Activated CD8-positive, alpha-beta T cell treated with anti-CD3 and anti-CD28 coated beads for 36 hours (primary cell): ENCODE data around the gene TBC1D21. TPM values are rescaled to one million over a fixed set of nuclear protein-coding genes. Genes with fewer than 3 reads are reported as not detected.

Experiments
- ATAC-seq: fragments of 200-7000 bp; cut with Tn5 transposase; one replicate; pipeline ENCODE4 v1.10.0; 2021; ENCODE audit warnings: mild to moderate bottlenecking, moderate library complexity
- CTCF ChIA-PET: fragments of 350-600 bp; sonication (Branson Sonifier 250); formaldehyde crosslinking; loops from one replicate; lab custom pipeline; 2021; ENCODE audit warnings: antibody characterized with exemption; lab: Charles Lee
- POLR2A ChIA-PET: fragments of 350-600 bp; sonication (Branson Sonifier 250); formaldehyde crosslinking; loops from one replicate; lab custom pipeline; 2021; ENCODE audit warnings: antibody characterized with exemption; lab: Charles Lee
- DNase-seq: peaks from one replicate; pipeline ENCODE4 v3.0.0-alpha.2; 2020
- H3K27ac Mint-ChIP-seq: one replicate; pipeline ENCODE4 v1.8.0; 2021; ENCODE audit warnings: mild to moderate bottlenecking, mixed read lengths
- H3K27me3 Mint-ChIP-seq: one replicate; pipeline ENCODE4 v1.8.0; 2021; ENCODE audit warnings: mixed read lengths
- H3K36me3 Mint-ChIP-seq: one replicate; pipeline ENCODE4 v1.8.0; 2021; ENCODE audit warnings: low read depth, mixed read lengths
- H3K4me1 Mint-ChIP-seq: one replicate; pipeline ENCODE4 v1.8.0; 2021; ENCODE audit warnings: low read depth, mixed read lengths
- H3K4me3 Mint-ChIP-seq: one replicate; pipeline ENCODE4 v1.8.0; 2021; ENCODE audit warnings: mild to moderate bottlenecking, moderate library complexity, mixed read lengths
- H3K9me3 Mint-ChIP-seq: one replicate; pipeline ENCODE4 v1.8.0; 2021; ENCODE audit warnings: mixed read lengths
- intact Hi-C: fragments of 100-400 bp; cut with micrococcal nuclease; formaldehyde crosslinking; loops from one replicate; pipeline ENCODE4 v1.10.0; 2022
- total RNA-seq, 2 experiments: library from RNA; stranded (reverse); gene quantifications; one replicate each; pipeline ENCODE4 v1.2.3, GENCODE V29; 2021
- TF ChIP-seq, protein P1 (sequence below): fragments of 200-600 bp; IDR thresholded peaks from one replicate; pipeline ENCODE4 v1.8.0; 2022; ENCODE audit warnings: antibody characterized with exemption, mild to moderate bottlenecking

Gene TBC1D21
- total RNA-seq, 2 experiments from 2014 or later: not detected

DNA sequence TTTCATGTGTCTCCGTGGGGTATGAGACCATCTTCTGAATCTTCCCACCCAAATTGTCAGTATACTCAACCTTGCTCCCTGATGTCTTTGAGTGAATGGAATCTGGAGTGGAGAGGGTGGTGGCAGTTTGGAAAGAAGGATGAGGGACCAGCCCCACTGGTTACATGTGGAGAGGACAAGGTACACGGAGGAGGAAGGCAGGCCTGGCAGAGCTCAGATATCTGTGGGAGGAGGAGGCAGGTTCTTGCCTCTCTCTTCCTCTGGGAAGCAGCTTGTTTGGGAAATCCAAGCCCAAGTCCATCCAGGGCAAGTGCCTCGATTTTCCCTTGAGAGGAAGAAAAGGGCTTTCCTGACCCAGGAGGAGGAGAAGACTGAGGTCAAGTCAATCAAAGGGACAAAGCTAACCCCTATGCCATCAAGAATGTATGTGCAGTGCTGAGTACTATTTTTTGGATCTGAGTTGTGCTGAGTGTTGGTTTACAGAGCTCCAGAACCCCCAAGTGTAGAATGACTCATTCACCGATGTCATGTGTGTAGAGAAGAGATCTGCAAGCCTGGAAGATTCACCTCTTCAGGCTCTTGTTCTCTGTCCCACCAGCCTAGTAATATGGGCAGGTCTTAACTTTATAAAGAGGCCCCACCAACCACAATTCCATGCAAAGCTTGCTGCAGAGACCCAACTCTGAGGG lies 33.1 kb downstream of the TBC1D21 start:
- intact Hi-C loops: loop anchor here (5.0 kb wide), 1 partner anchor 34 kb away; the partner anchor contains the start of gene TBC1D21

DNA sequence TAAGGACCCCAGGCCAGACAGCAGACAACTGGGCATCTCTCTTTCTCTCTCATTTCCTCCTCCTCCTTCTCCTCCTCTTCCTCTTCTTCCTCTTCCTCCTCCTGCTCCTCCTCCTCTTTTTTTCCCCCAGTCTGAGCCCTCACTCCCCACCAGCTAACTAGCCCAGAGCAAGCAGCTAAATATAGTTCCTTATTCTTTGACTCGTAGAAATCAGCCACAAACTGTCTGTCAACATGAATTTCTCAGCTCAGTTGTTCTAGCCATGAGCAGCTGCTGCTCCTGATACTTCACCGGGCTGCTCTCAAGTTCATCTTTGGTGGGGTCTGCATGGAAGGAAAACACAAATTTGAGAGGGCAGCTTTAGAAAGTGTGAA lies 33.7 kb downstream of the TBC1D21 start:
- Mint-ChIP-seq H3K9me3 (no peaks in the 10 kb centered on the region), H3K36me3 (no peaks in the 10 kb centered on the region), H3K4me1 (no peaks in the 10 kb centered on the region), H3K27me3 (no peaks in the 10 kb centered on the region), H3K4me3 (no peak overlapping the region), H3K27ac (no peak overlapping the region)
- intact Hi-C loops: loop anchor here (5.0 kb wide), 1 partner anchor 35 kb away; the partner anchor contains the start of gene TBC1D21
- no peak for DNase-seq
- ChIA-PET POLR2A (no interaction called here), CTCF (interaction anchor here (1.0 to 11.2 kb wide), 15 partner anchors 9 to 74 kb away, joined by 3 to 137 read pairs (median 4); partner anchors contain the start of gene TBC1D21)
- TF ChIP-seq, protein P1, sequence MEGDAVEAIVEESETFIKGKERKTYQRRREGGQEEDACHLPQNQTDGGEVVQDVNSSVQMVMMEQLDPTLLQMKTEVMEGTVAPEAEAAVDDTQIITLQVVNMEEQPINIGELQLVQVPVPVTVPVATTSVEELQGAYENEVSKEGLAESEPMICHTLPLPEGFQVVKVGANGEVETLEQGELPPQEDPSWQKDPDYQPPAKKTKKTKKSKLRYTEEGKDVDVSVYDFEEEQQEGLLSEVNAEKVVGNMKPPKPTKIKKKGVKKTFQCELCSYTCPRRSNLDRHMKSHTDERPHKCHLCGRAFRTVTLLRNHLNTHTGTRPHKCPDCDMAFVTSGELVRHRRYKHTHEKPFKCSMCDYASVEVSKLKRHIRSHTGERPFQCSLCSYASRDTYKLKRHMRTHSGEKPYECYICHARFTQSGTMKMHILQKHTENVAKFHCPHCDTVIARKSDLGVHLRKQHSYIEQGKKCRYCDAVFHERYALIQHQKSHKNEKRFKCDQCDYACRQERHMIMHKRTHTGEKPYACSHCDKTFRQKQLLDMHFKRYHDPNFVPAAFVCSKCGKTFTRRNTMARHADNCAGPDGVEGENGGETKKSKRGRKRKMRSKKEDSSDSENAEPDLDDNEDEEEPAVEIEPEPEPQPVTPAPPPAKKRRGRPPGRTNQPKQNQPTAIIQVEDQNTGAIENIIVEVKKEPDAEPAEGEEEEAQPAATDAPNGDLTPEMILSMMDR: no peak
- ATAC-seq: no peak

More for the DNA sequence above, 33.1 kb downstream of the TBC1D21 start:
- TF ChIP-seq, protein P1: no peak
- no peaks in the 10 kb centered on the region for H3K9me3 Mint-ChIP-seq
- H3K36me3 Mint-ChIP-seq: no peaks in the 10 kb centered on the region
- DNase-seq: no peak
- CTCF ChIA-PET: interaction anchor here (1.0 to 11.2 kb wide), 16 partner anchors 9 to 74 kb away, joined by 3 to 137 read pairs (median 4); partner anchors contain the start of gene TBC1D21
- no peaks in the 10 kb centered on the region for H3K4me1 Mint-ChIP-seq
- H3K4me3 Mint-ChIP-seq: no peak overlapping the region
- ATAC-seq: no peak
- POLR2A ChIA-PET: no interaction called here
- no peak overlapping the region for H3K27ac Mint-ChIP-seq
- H3K27me3 Mint-ChIP-seq: no peaks in the 10 kb centered on the region

DNA sequence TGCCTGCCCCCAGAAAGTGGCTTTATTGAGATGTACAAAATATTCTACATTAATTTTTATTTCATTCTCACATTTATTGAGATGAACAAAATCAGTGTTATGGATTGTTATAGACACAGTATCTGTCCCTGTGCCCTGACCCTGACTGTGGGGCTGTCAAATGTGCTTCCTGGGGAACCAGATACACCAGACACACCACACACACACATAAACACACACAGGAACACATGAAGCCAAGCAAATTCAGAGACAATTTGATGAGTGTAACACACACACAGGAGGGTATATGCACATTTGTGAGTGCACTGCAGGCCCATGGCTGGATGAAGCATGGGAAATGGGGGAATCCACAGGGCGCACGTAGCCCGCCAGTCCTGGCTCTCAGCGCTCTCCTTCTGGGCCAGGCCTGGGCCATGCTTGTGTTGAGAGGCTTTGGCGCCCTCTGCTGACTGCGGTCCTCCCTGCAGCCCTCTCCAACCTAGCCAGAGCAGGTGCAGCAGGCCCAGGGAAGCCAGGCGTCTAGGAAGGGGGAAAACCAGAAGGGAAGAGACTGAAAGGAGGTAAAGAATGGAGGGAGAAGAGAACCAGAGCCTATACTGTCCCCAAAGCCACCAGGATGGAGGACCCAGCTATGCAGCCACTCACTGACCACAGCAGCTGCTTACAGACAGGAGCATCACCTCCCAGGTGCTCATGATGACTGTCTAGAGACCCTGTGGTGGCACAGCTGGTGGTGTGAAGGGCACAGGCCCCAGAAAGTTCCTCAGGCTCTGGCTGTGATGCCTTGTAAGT lies 34.9 kb downstream of the TBC1D21 start:
- POLR2A ChIA-PET: interaction anchor here (1.4 kb wide), 1 partner anchor 11 kb away, joined by 3 read pairs; no protein-coding TSS in a partner anchor
- peak; percentile 99 for ATAC-seq
- no peaks in the 10 kb centered on the region for H3K27me3 Mint-ChIP-seq

DNA sequence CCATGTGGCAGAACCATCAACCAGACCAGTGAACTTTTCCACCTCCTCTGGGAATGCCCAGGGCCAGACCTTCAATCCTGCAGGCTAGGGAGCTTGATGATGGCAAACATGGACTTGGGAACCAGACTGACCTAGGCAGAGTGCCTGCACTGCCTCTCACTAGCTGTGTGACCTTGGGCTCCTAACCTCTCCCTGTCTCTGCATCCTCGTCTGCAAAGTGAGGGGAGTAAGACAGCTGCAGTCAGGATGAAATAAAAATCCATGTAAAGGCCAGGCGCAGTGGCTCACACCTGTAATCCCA lies 35.4 kb downstream of the TBC1D21 start:
- ChIA-PET POLR2A (interaction anchor here (1.4 kb wide), 1 partner anchor 11 kb away, joined by 3 read pairs; no protein-coding TSS in a partner anchor), CTCF (interaction anchor here (0.6 to 11.2 kb wide), 16 partner anchors 8 to 668 kb away, joined by 3 to 137 read pairs (median 4); partner anchors contain the start of gene TBC1D21)
- no peak for ATAC-seq
- no peak for DNase-seq
- Mint-ChIP-seq H3K4me3 (no peak overlapping the region), H3K27ac (no peak overlapping the region), H3K9me3 (no peaks in the 10 kb centered on the region), H3K27me3 (no peaks in the 10 kb centered on the region), H3K36me3 (no peaks in the 10 kb centered on the region), H3K4me1 (peaks cover 3% of the 10 kb centered on the region)
- intact Hi-C loops: loop anchor here (5.0 kb wide), 1 partner anchor 36 kb away; the partner anchor contains the start of gene TBC1D21
- TF ChIP-seq, protein P1: no peak

More for the DNA sequence above, 34.9 kb downstream of the TBC1D21 start:
- H3K9me3 Mint-ChIP-seq: no peaks in the 10 kb centered on the region
- H3K36me3 Mint-ChIP-seq: no peaks in the 10 kb centered on the region
- TF ChIP-seq, protein P1: peak; percentile 85
- intact Hi-C loops: loop anchor here (5.0 kb wide), 1 partner anchor 36 kb away; the partner anchor contains the start of gene TBC1D21
- peak; percentile 91 for DNase-seq
- no peak overlapping the region for H3K4me3 Mint-ChIP-seq
- no peaks in the 10 kb centered on the region for H3K4me1 Mint-ChIP-seq
- no peak overlapping the region for H3K27ac Mint-ChIP-seq
- CTCF ChIA-PET: interaction anchor here (0.6 to 11.2 kb wide), 22 partner anchors 8 to 667 kb away, joined by 3 to 137 read pairs (median 4); partner anchors contain the start of gene TBC1D21
